ENCODE data around the gene DCN.

DNA sequence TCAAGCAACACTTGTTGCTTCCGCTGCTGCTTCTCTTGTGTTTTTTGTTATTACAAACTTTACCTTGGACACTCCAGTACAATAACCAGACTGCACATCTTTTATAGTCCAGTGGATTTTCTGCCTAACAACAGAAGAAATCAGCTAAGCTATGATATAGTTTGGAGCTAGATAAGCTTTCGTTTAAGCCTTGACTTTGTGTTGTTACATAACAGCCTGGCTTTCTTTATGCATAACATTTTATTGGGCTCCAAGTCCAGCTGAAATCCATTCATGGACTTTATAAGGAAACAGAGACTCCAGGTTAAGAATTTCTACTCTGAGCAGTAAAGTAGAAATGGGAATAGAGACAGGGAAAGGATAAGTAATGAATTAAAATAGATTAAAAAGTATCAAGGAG, 3.5 kb upstream of the DCN start:
- TF ChIP-seq CTCF (conservative IDR thresholded peaks at IDR 0.05; ENCODE audit: low read depth, low read length): no peak
- TF ChIP-seq EZH2phosphoT487 (IDR thresholded peaks at IDR 0.05; ENCODE audit: borderline replicate concordance, low read length): no peak

All from PC-3 (cell line).